K562 (cell line): ENCODE measurements around the gene EPO. TPM values are rescaled to one million over a fixed set of nuclear protein-coding genes. Genes with fewer than 3 reads are reported as not detected.

ENCODE experiments used
- E2F6 ChIP-seq, 2 experiments: IDR thresholded peaks; 2 replicates each; pipeline ENCODE4 v1.6.1; 2011; ENCODE audit warnings: borderline replicate concordance in 1 of 2, control low read depth in 1 of 2, low read depth in 1 of 2, low read length in 1 of 2, mild to moderate bottlenecking in 1 of 2, mixed read lengths in 1 of 2, moderate library complexity in 1 of 2; ENCODE audit not compliant: insufficient read depth in 1 of 2, insufficient read length in 1 of 2, poor library complexity in 1 of 2, severe bottlenecking in 1 of 2; ENCODE audit errors: extremely low read depth in 1 of 2
- ELF4 ChIP-seq: fragments of 450-650 bp; formaldehyde crosslinking; IDR thresholded peaks from 2 replicates; pipeline ENCODE4 v1.4.0; 2022; ENCODE audit warnings: missing genetic modification characterization
- GTF2B ChIP-seq: IDR thresholded peaks from 2 replicates; pipeline ENCODE4 v1.6.1; 2011; ENCODE audit not compliant: insufficient read length; ENCODE audit errors: extremely low read depth
- GTF3C2 ChIP-seq: IDR thresholded peaks from 3 replicates; pipeline ENCODE4 v1.6.1; 2011; ENCODE audit warnings: borderline replicate concordance, mild to moderate bottlenecking, moderate library complexity; ENCODE audit not compliant: insufficient read length; ENCODE audit errors: extremely low read depth
- HINFP ChIP-seq: fragments of 450-650 bp; conservative IDR thresholded peaks from 2 replicates; pipeline ENCODE4 v1.6.1; 2016; ENCODE audit warnings: missing genetic modification characterization, low read depth, mild to moderate bottlenecking, control low read depth, missing compliant biosample characterization
- HNRNPH1 ChIP-seq: fragments of 200-400 bp; formaldehyde crosslinking; optimal IDR thresholded peaks from 2 replicates; pipeline ENCODE3; 2017; ENCODE audit warnings: low read depth, mild to moderate bottlenecking, low read length, moderate library complexity
- HNRNPK ChIP-seq: fragments of 200-400 bp; formaldehyde crosslinking; IDR thresholded peaks from one replicate; pipeline ENCODE4 v1.6.1; 2018; ENCODE audit warnings: mild to moderate bottlenecking, low read depth, low read length; ENCODE audit not compliant: poor library complexity, severe bottlenecking
- ILK ChIP-seq: fragments of 450-650 bp; IDR thresholded peaks from 2 replicates; pipeline ENCODE4 v1.6.1; 2016; ENCODE audit warnings: missing genetic modification characterization, low read depth, mild to moderate bottlenecking, missing compliant biosample characterization, moderate library complexity, borderline replicate concordance
- PTRF ChIP-seq: fragments of 450-650 bp; IDR thresholded peaks from 2 replicates; pipeline ENCODE4 v1.6.1; 2016; ENCODE audit warnings: mild to moderate bottlenecking, missing genetic modification characterization, missing compliant biosample characterization
- SRF ChIP-seq, 2 experiments: fragments of 250-450, 450-650 bp in 1 of 2; sonication (Bioruptor Pico) in 1 of 2; sonication (generic) in 1 of 2; formaldehyde crosslinking; IDR thresholded peaks; 2 replicates each; pipeline versions ENCODE4 v1.5.0 to v1.5.1; 2020 to 2022; ENCODE audit warnings: mild to moderate bottlenecking in 1 of 2, missing genetic modification reagents in 1 of 2
- TAL1 ChIP-seq: fragments of 450-650 bp; IDR thresholded peaks from 2 replicates; pipeline ENCODE4 v1.6.1; 2016; ENCODE audit warnings: mild to moderate bottlenecking
- polyA plus RNA-seq, 8 experiments: library from polyadenylated mRNA; depleted of rRNA in 4 of 8; stranded (reverse) in 5 of 8; unstranded in 3 of 8; fragments of >200 nt; fragmentation: Nextera tagmentation in 2 of 8; fragmentation: Illumina TruSeq in 1 of 8; extraction: Ambion mirVana in 2 of 8; extraction: Trizol in 1 of 8; gene quantifications; 2 replicates each; pipeline versions ENCODE4 v1.2.1 to v1.2.3, GENCODE V29; 2011 to 2014; ENCODE audit warnings: inconsistent platforms in 1 of 8, missing spikeins in 1 of 8
- total RNA-seq, 7 experiments: library from RNA; depleted of rRNA in 6 of 7; stranded (reverse); fragments of >200 nt in 6 of 7; fragmentation: Illumina TruSeq in 2 of 7; extraction: Trizol in 2 of 7; gene quantifications; 2 replicates each; pipeline versions ENCODE4 v1.2.1 to v1.2.3, GENCODE V29; 2011 to 2021; ENCODE audit warnings: low replicate concordance in 1 of 7
- TF ChIP-seq, protein P1 (sequence below): fragments of 250-450 bp; sonication (Bioruptor Pico); IDR thresholded peaks from 2 replicates; pipeline ENCODE4 v1.4.0; 2020; ENCODE audit warnings: mild to moderate bottlenecking, moderate library complexity

EPO gene
- total and polyA plus RNA-seq, 9 of the 15 experiments (the other 6 are each of a cell fraction or from before 2014, with no cell fraction given): 0.06 to 0.41 (median 0.07) TPM; not detected in 6

- TF ChIP-seq E2F6 (IDR thresholded peaks at IDR 0.05; ENCODE audit: borderline replicate concordance in 1 of 2, extremely low read depth in 1 of 2, insufficient read depth in 1 of 2, insufficient read length in 1 of 2, low read depth in 1 of 2, low read length in 1 of 2, poor library complexity in 1 of 2, severe bottlenecking in 1 of 2) (peak in 1 of 2 experiments; percentile 70), HNRNPH1 (no peak), SRF (CRISPR knock-in tag; IDR thresholded peaks at IDR 0.05) (no peak; a peak in 1 of 4 replicates), HINFP (tag) (0 out of 2 replicates have a peak, but pooled peaks have one; percentile 41), ILK (tag) (no peak), PTRF (tag) (no peak), ELF4 (CRISPR knock-in tag) (no peak), GTF2B (no peak), TAL1 (no peak), GTF3C2 (no peak), HNRNPK (no peak)
- TF ChIP-seq, protein P1, sequence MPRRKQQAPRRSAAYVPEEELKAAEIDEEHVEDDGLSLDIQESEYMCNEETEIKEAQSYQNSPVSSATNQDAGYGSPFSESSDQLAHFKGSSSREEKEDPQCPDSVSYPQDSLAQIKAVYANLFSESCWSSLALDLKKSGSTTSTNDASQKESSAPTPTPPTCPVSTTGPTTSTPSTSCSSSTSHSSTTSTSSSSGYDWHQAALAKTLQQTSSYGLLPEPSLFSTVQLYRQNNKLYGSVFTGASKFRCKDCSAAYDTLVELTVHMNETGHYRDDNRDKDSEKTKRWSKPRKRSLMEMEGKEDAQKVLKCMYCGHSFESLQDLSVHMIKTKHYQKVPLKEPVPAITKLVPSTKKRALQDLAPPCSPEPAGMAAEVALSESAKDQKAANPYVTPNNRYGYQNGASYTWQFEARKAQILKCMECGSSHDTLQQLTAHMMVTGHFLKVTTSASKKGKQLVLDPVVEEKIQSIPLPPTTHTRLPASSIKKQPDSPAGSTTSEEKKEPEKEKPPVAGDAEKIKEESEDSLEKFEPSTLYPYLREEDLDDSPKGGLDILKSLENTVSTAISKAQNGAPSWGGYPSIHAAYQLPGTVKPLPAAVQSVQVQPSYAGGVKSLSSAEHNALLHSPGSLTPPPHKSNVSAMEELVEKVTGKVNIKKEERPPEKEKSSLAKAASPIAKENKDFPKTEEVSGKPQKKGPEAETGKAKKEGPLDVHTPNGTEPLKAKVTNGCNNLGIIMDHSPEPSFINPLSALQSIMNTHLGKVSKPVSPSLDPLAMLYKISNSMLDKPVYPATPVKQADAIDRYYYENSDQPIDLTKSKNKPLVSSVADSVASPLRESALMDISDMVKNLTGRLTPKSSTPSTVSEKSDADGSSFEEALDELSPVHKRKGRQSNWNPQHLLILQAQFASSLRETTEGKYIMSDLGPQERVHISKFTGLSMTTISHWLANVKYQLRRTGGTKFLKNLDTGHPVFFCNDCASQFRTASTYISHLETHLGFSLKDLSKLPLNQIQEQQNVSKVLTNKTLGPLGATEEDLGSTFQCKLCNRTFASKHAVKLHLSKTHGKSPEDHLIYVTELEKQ (CRISPR knock-in tag): no peak
Measured at GRCh38 chr7:100705320-100705752, 14.9 kb upstream of the EPO start (continued).
